Naive thymus-derived CD4-positive, alpha-beta T cell (primary cell): ENCODE results near the gene TAB2. TPM values are rescaled to one million over a fixed set of nuclear protein-coding genes. Genes with fewer than 3 reads are reported as not detected.

Source experiments
- ATAC-seq: fragments of 150-1000 bp; cut with Tn5 transposase; 2 replicates; pipeline ENCODE4 v1.10.0; 2021; ENCODE audit warnings: mild to moderate bottlenecking, moderate library complexity
- CTCF ChIA-PET: fragments of 350-600 bp; sonication (Branson Sonifier 250); formaldehyde crosslinking; loops from one replicate; lab custom pipeline; 2021; ENCODE audit warnings: antibody characterized with exemption; lab: Charles Lee
- POLR2A ChIA-PET: fragments of 350-600 bp; sonication (Branson Sonifier 250); formaldehyde crosslinking; loops from one replicate; lab custom pipeline; 2021; ENCODE audit warnings: antibody characterized with exemption, inconsistent platforms; lab: Charles Lee
- DNase-seq, 9 donors: peaks; one replicate each; pipeline versions ENCODE4 v3.0.0 to v3.0.0-alpha.2; 2020 to 2022; ENCODE audit warnings: mixed read lengths in 1 of 9
- H3K27ac ChIP-seq: one replicate; pipeline ENCODE4 v1.7.0; 2013; ENCODE audit warnings: mild to moderate bottlenecking, low read depth, low read length, moderate library complexity
- H3K27me3 ChIP-seq, 2 donors: one replicate each; pipeline ENCODE4 v1.7.0; 2013; ENCODE audit warnings: low read length in 2 of 2, mild to moderate bottlenecking in 2 of 2, moderate library complexity in 2 of 2; ENCODE audit not compliant: control insufficient read depth in 2 of 2, insufficient read depth in 2 of 2
- H3K36me3 ChIP-seq, 3 experiments: 1 replicate in 2 of 3; 2 replicates in 1 of 3; pipeline ENCODE4 v1.7.0; 2013; ENCODE audit warnings: low read length in 3 of 3, mild to moderate bottlenecking in 3 of 3, moderate library complexity in 1 of 3; ENCODE audit not compliant: insufficient read depth in 3 of 3, control insufficient read depth in 2 of 3
- H3K4me1 ChIP-seq, 2 donors: one replicate each; pipeline ENCODE4 v1.7.0; 2013; ENCODE audit warnings: low read length in 2 of 2, mild to moderate bottlenecking in 2 of 2, moderate library complexity in 1 of 2; ENCODE audit not compliant: control insufficient read depth in 2 of 2, insufficient read depth in 2 of 2
- H3K4me3 ChIP-seq: 2 replicates; pipeline ENCODE4 v1.7.0; 2013; ENCODE audit warnings: mild to moderate bottlenecking, low read length
- H3K9me3 ChIP-seq, 3 experiments: 1 replicate in 2 of 3; 2 replicates in 1 of 3; pipeline ENCODE4 v1.7.0; 2013; ENCODE audit warnings: low read length in 3 of 3; ENCODE audit not compliant: control insufficient read depth in 2 of 3
- H3K27ac Mint-ChIP-seq, 9 donors: one replicate each; pipeline ENCODE4 v1.8.0; 2020 to 2022; ENCODE audit warnings: mixed read lengths in 9 of 9, mild to moderate bottlenecking in 8 of 9, moderate library complexity in 5 of 9, inconsistent platforms in 2 of 9
- H3K27me3 Mint-ChIP-seq, 5 donors: one replicate each; pipeline ENCODE4 v1.8.0; 2021 to 2022; ENCODE audit warnings: mixed read lengths in 5 of 5, mild to moderate bottlenecking in 1 of 5
- H3K36me3 Mint-ChIP-seq, 5 donors: one replicate each; pipeline ENCODE4 v1.8.0; 2020 to 2022; ENCODE audit warnings: mixed read lengths in 5 of 5, mild to moderate bottlenecking in 3 of 5, inconsistent platforms in 1 of 5
- H3K4me1 Mint-ChIP-seq, 7 donors: one replicate each; pipeline ENCODE4 v1.8.0; 2020 to 2022; ENCODE audit warnings: mixed read lengths in 7 of 7, mild to moderate bottlenecking in 3 of 7, inconsistent platforms in 1 of 7
- H3K4me3 Mint-ChIP-seq, 10 donors: one replicate each; pipeline ENCODE4 v1.8.0; 2020 to 2022; ENCODE audit warnings: mild to moderate bottlenecking in 10 of 10, mixed read lengths in 10 of 10, moderate library complexity in 6 of 10, inconsistent platforms in 2 of 10
- H3K9me3 Mint-ChIP-seq, 11 donors: one replicate each; pipeline ENCODE4 v1.8.0; 2020 to 2022; ENCODE audit warnings: mixed read lengths in 11 of 11, mild to moderate bottlenecking in 4 of 11, inconsistent platforms in 1 of 11, moderate library complexity in 1 of 11
- intact Hi-C, 2 donors: fragments of 100-400 bp; cut with micrococcal nuclease; formaldehyde crosslinking; loops; one replicate each; pipeline ENCODE4 v1.15.1; 2023
- polyA plus RNA-seq, 2 donors: library from polyadenylated mRNA; unstranded; fragments of 300-500 nt; fragmentation: Illumina TruSeq; gene quantifications; one replicate each; pipeline ENCODE4 v1.2.3, GENCODE V29; 2021
- total RNA-seq, 6 experiments: library from RNA in 5 of 6; stranded (reverse) in 5 of 6; gene quantifications; 1 replicate in 5 of 6; 2 replicates in 1 of 6; pipeline ENCODE4 v1.2.3 and lab custom pipeline; 2021 to 2026

Gene TAB2
- total and polyA plus RNA-seq, 7 experiments from 2014 or later = 15.7 to 234 (median 106) TPM

GRCh38 chr6:149273318-149273717, 44.2 kb upstream of the TAB2 start:
- peak overlapping the region in 7 of 9 donors; percentile 4 to 78 (median 44) for H3K27ac Mint-ChIP-seq
- Histone ChIP-seq H3K9me3 (no peaks in the 10 kb centered on the region), H3K4me1 (peaks cover 12 to 24% of the 10 kb centered on the region in 2 donors), H3K27ac (no peak overlapping the region), H3K4me3 (no peak overlapping the region), H3K27me3 (no peaks in the 10 kb centered on the region), H3K36me3 (no peaks in the 10 kb centered on the region)
- ChIA-PET CTCF (interaction anchor here (0.6 to 2.1 kb wide), 2 partner anchors 12 to 159 kb away, joined by 3 to 6 read pairs; no protein-coding TSS in a partner anchor), POLR2A (interaction anchor here (0.6 to 1.1 kb wide), 2 partner anchors 13 to 72 kb away, joined by 3 read pairs; no protein-coding TSS in a partner anchor)
- peaks cover 0 to 28% (median 0%) of the 10 kb centered on the region in 5 donors for H3K36me3 Mint-ChIP-seq
- H3K4me3 Mint-ChIP-seq = peak overlapping the region; percentile 14 to 68 (median 46)
- no peak for DNase-seq
- H3K4me1 Mint-ChIP-seq = peaks cover 26 to 44% (median 33%) of the 10 kb centered on the region in 7 donors
- no peaks in the 10 kb centered on the region for H3K27me3 Mint-ChIP-seq
- ATAC-seq = no peak
- intact Hi-C loops = no loop called here
- peaks cover 0 to 25% (median 0%) of the 10 kb centered on the region in 11 donors for H3K9me3 Mint-ChIP-seq

- intact Hi-C loops = no loop called here
- CTCF ChIA-PET = no interaction called here
These were observed 41.9 kb upstream of the TAB2 start for GRCh38 chr6:149275621-149276020.

GRCh38 chr6:149277621-149278020, 39.9 kb upstream of the TAB2 start:
- no peaks in the 10 kb centered on the region for H3K27me3 ChIP-seq
- H3K27ac ChIP-seq = no peak overlapping the region
- no peaks in the 10 kb centered on the region for H3K27me3 Mint-ChIP-seq
- H3K9me3 Mint-ChIP-seq = peaks cover 0 to 14% (median 0%) of the 10 kb centered on the region in 11 donors
- H3K4me1 Mint-ChIP-seq = peaks cover 11 to 36% (median 21%) of the 10 kb centered on the region in 7 donors
- H3K36me3 ChIP-seq = no peaks in the 10 kb centered on the region
- ATAC-seq (no peak), DNase-seq (no peak)
- ChIA-PET POLR2A (interaction anchor here (0.6 kb wide), 1 partner anchor 32 kb away, joined by 5 read pairs; no protein-coding TSS in a partner anchor), CTCF (interaction anchor here (0.6 to 0.7 kb wide), 2 partner anchors 16 to 585 kb away, joined by 3 to 4 read pairs; no protein-coding TSS in a partner anchor)
- H3K36me3 Mint-ChIP-seq = peaks cover 0 to 22% (median 0%) of the 10 kb centered on the region in 5 donors
- H3K4me3 Mint-ChIP-seq = no peak overlapping the region
- no peak overlapping the region for H3K27ac Mint-ChIP-seq
- H3K9me3 ChIP-seq = no peaks in the 10 kb centered on the region
- peaks cover 6 to 10% of the 10 kb centered on the region in 2 donors for H3K4me1 ChIP-seq
- no peak overlapping the region for H3K4me3 ChIP-seq
- intact Hi-C loops = no loop called here

More at GRCh38 chr6:149275621-149276020, 41.9 kb upstream of the TAB2 start:
- Histone ChIP-seq H3K27me3 (no peaks in the 10 kb centered on the region), H3K36me3 (no peaks in the 10 kb centered on the region), H3K9me3 (no peaks in the 10 kb centered on the region), H3K4me1 (peaks cover 12 to 24% of the 10 kb centered on the region in 2 donors), H3K4me3 (no peak overlapping the region), H3K27ac (no peak overlapping the region)
- Mint-ChIP-seq H3K27ac (no peak overlapping the region), H3K9me3 (peaks cover 0 to 22% (median 0%) of the 10 kb centered on the region in 11 donors), H3K4me1 (peaks cover 24 to 56% (median 41%) of the 10 kb centered on the region in 7 donors), H3K36me3 (peaks cover 0 to 32% (median 0%) of the 10 kb centered on the region in 5 donors), H3K4me3 (no peak overlapping the region), H3K27me3 (no peaks in the 10 kb centered on the region)
- POLR2A ChIA-PET = interaction anchor here (1.0 kb wide), 1 partner anchor 13 kb away, joined by 3 read pairs; no protein-coding TSS in a partner anchor
- ATAC-seq (no peak), DNase-seq (no peak)

GRCh38 chr6:149278997-149279396, 38.5 kb upstream of the TAB2 start:
- ChIA-PET POLR2A (interaction anchor here (1.3 kb wide), 1 partner anchor 30 kb away, joined by 3 read pairs; no protein-coding TSS in a partner anchor), CTCF (no interaction called here)
- Mint-ChIP-seq H3K9me3 (peaks cover 0 to 10% (median 0%) of the 10 kb centered on the region in 11 donors), H3K4me1 (peaks cover 0 to 29% (median 11%) of the 10 kb centered on the region in 7 donors), H3K4me3 (no peak overlapping the region), H3K36me3 (peaks cover 0 to 17% (median 0%) of the 10 kb centered on the region in 5 donors), H3K27ac (peak overlapping the region in 2 of 9 donors; percentile 40 to 55), H3K27me3 (no peaks in the 10 kb centered on the region)
- Histone ChIP-seq H3K4me3 (no peak overlapping the region), H3K27ac (no peak overlapping the region), H3K36me3 (no peaks in the 10 kb centered on the region), H3K4me1 (no peaks in the 10 kb centered on the region), H3K9me3 (no peaks in the 10 kb centered on the region), H3K27me3 (no peaks in the 10 kb centered on the region)
- no peak for DNase-seq
- no peak for ATAC-seq
- intact Hi-C loops = no loop called here

GRCh38 chr6:149284904-149285303, 32.6 kb upstream of the TAB2 start:
- peaks cover 0 to 6% (median 0%) of the 10 kb centered on the region in 5 donors for H3K36me3 Mint-ChIP-seq
- H3K36me3 ChIP-seq = no peaks in the 10 kb centered on the region
- peaks cover 0 to 3% (median 0%) of the 10 kb centered on the region in 11 donors for H3K9me3 Mint-ChIP-seq
- no peaks in the 10 kb centered on the region for H3K27me3 ChIP-seq
- no peaks in the 10 kb centered on the region for H3K9me3 ChIP-seq
- peak overlapping the region in 1 of 9 donors; percentile 63 for H3K27ac Mint-ChIP-seq
- POLR2A ChIA-PET = interaction anchor here (0.8 kb wide), 1 partner anchor 47 kb away, joined by 3 read pairs; no protein-coding TSS in a partner anchor
- no peaks in the 10 kb centered on the region for H3K27me3 Mint-ChIP-seq
- H3K4me3 Mint-ChIP-seq = peak overlapping the region in 1 of 10 donors; percentile 54
- ATAC-seq (no peak), DNase-seq (no peak)
- no peaks in the 10 kb centered on the region for H3K4me1 ChIP-seq
- intact Hi-C loops = loop anchor here in 1 of 2 donors (2.0 kb wide), 1 partner anchor 30 kb away; no protein-coding TSS in a partner anchor
- H3K4me3 ChIP-seq = no peak overlapping the region
- CTCF ChIA-PET = no interaction called here
- no peak overlapping the region for H3K27ac ChIP-seq
- H3K4me1 Mint-ChIP-seq = peaks cover 0 to 37% (median 2%) of the 10 kb centered on the region in 7 donors

- Histone ChIP-seq H3K27me3 (no peaks in the 10 kb centered on the region), H3K4me1 (no peaks in the 10 kb centered on the region), H3K9me3 (no peaks in the 10 kb centered on the region), H3K4me3 (no peak overlapping the region), H3K36me3 (no peaks in the 10 kb centered on the region), H3K27ac (no peak overlapping the region)
- no peaks in the 10 kb centered on the region for H3K27me3 Mint-ChIP-seq
- ChIA-PET POLR2A (no interaction called here), CTCF (no interaction called here)
- peaks cover 0 to 4% (median 0%) of the 10 kb centered on the region in 5 donors for H3K36me3 Mint-ChIP-seq
- H3K9me3 Mint-ChIP-seq = peaks cover 0 to 3% (median 0%) of the 10 kb centered on the region in 11 donors
- DNase-seq (no peak), ATAC-seq (no peak)
- H3K4me3 Mint-ChIP-seq = no peak overlapping the region
- H3K27ac Mint-ChIP-seq = peak overlapping the region in 1 of 9 donors; percentile 43
- intact Hi-C loops = loop anchor here in 1 of 2 donors (2.0 kb wide), 1 partner anchor 29 kb away; no protein-coding TSS in a partner anchor
- peaks cover 0 to 33% (median 0%) of the 10 kb centered on the region in 7 donors for H3K4me1 Mint-ChIP-seq
These were observed 31.9 kb upstream of the TAB2 start for GRCh38 chr6:149285626-149286025.
